Islet precursor cell (in vitro differentiated cells): Measurements from ENCODE around the gene NT5C1B.

Source experiments
- DNase-seq: peaks from one replicate; pipeline ENCODE4 v3.0.0-alpha.2; 2018

NT5C1B gene

GRCh38 chr2:18598848-18599484 is 9.6 kb upstream of the NT5C1B start:
- no peak for DNase-seq

DNA sequence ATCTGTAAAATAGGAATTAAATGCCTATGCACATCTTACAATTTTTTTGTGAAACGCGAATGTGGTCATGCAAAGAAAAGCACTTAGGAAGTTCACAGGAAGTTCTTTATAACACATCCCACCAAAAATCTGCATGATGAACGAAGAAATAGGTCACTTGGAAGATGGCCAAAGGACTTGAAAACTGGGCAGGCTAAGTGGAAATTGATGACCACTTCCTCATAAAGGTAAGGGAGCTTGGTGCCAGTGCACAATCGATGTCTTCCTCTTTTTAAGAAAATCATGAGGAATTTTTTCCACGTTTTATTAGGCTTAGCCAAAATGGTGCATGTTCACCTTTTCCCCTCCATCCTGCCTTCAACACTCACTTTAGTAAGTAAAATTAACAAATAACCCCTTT is 8.2 kb upstream of the NT5C1B start:
- DNase-seq: no peak

DNA sequence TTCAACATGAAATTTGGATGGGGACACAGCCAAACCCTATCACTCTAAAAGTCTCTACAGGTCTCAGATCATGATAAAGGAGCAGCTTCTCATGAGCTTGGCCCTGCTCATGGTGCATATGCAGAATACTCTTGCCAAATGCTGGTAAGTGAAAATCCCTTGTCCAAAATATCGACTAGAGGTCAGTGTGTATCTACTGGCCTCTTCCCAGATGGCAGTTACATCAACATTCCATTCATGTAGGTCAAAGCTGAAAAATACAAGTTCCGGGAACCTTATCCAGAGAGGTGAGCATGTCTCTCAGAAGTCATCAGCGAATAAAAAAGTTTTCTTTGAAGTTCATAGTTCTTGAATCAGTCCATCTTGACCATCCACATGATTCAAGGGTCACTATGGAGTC is 7.6 kb upstream of the NT5C1B start:
- no peak for DNase-seq

DNA sequence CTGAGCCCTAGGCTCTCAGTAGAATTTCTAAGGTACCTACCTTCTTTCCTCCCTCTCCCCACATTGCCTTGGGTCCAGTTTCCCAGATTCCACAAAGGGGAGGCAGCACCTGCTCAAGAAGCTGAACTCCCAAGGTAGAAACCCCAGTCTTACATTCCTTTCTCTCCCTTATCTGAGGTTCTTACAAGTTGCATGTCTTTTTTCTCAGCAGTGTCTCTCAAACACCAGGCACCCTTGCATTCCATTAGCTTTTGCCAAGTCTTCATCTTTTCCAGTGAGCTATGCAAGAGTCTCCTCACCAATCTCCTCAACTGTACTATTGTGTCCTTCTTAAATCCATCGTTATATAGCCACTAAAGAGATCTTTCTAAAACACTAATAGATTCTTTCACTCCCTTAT is 4.1 kb upstream of the NT5C1B start:
- DNase-seq: no peak

DNA sequence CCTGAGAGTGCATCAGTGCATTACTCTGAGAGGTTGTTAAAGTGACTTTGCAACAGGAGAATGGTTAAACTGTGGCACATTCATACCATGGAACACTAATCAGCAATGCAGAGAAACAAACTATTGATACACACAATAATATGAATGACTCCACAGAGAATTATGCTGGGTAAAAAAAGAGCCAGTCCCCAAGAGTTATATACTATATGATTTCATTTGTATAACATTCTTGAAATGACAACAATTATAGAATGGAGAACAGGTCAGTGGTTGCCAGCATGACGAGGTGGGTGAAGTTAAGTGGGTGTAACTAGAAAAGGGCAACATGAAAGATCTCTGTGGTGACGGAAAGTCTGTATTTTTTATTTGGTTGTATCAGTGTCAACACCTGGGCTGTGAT is 3.0 kb upstream of the NT5C1B start:
- DNase-seq: no peak

DNA sequence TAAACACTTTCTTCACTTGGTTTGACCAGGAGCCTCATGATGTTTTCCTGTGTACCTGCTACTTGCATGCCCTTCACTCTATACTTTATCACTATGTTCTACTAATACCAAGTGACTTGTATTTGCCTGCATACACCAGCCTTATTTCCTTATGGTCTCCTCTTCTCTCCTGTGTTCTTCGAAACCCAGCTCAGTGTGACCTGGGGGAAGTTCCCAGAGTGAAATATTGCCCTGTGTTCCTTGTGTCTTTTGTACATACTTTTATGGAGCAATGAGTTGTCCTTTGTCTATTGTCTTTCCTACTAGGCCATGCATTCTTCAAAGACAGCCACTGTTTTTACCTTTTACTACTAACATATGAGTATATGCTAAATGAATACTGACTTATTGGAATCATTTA is 567 bp downstream of the NT5C1B start:
- DNase-seq: no peak

DNA sequence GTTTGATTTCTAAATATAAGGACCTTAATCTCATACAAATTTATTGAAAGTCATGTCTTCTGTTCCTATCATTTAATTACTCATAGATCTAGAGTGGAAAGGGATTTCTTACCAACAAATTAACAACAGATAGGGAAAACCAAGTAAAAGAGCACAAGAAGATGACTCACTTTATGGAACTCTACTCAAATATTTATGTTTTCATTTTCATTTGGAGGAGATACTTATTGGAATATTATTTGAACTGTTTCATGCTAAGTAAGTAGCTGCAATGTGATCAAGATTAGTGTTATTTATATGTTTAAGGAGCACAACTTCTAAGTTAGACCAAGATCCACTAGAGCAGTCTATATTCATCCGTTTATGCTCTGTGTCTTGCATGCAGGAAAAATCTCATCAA is 1.3 kb downstream of the NT5C1B start:
- DNase-seq: no peak

GRCh38 chr2:18585526-18585925 is 3.8 kb downstream of the NT5C1B start:
- no peak for DNase-seq

DNA sequence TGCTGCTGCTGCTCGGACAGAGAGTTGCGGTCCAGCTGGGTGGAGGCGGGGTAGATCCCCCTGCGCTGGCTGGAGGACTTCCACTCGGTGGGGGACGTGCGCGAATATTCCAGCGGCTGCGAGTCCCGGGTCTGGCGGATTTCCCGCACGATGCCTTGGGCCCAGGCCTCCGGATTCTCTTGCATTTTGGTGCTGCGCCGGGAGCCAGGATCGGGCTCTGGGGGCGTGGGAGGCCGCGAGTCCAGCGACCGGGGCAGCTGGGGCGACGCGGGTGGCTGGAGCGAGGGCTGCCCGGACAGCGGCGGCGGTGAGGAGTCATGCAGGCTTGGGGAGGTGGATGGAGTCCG is 4.8 kb downstream of the NT5C1B start:
- DNase-seq: no peak

DNA sequence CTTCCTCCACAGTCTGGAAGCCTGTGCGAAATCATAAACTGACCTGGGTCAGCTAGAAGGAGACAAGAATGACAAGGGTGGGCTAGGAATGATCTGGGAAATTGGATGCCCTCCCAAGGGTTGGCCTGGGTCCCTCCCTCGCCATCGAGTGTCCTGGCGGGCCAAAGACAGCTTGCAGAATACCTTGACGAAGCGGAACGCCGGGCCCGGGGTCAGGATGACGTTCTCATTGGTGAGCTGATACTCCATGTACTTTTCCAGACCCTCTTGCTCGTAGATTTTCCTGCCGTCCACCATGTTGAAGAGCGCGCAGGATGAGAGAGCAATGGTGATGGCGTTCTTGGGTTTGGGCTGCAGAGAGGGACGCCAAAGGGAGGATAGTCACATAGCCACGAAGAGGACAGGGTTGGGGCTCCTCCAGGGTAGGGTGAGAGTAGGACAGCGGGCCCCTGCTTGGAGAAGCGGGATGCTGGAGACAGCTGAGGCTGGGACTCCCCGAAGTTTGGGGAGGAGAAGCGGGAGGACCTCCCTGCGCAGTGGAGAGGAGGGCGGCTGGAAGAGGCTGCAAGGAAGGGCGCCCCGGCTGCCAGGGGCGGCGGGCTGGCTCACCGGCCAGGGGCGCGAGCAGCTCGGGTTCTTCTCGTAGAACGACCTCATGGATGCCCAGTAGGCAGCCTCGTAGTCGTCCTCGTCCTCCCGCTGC is 5.3 kb downstream of the NT5C1B start:
- DNase-seq: no peak

GRCh38 chr2:18580606-18581005 is 8.8 kb downstream of the NT5C1B start:
- no peak for DNase-seq

DNA sequence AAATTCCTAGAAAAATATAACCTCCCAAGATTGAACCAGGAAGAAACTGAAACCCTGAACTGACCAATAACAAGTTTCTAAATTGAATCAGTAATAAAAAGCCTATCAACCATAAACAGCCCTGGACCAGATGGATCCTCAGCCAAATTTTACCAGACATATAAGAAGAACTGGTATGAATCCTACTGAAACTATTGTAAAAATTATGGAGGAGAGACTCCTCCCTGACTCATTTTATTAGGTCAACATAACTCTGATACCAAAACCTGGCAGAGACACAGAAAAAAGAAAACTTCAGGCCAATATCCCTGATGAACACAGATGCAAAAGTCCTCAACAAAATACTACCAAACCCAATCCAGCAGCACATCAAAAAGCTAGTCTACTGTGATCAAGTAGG is 11.3 kb downstream of the NT5C1B start:
- no peak for DNase-seq

GRCh38 chr2:18566145-18566769 is 23.1 kb downstream of the NT5C1B start:
- DNase-seq: no peak

DNA sequence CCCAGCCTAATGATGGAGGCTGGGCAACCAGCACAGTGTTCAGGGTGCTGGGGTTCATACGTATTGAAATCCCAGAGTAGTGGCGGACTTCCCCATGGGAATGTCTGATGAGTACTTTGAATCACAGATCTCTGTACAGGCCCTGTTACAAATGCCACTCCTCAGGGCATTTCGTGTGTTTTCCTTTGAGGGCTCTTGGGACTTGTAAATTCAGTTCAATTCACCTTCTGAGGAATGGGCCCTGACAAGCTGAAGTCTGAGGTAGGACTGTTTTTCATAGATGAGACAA is 28.6 kb downstream of the NT5C1B start:
- no peak for DNase-seq

DNA sequence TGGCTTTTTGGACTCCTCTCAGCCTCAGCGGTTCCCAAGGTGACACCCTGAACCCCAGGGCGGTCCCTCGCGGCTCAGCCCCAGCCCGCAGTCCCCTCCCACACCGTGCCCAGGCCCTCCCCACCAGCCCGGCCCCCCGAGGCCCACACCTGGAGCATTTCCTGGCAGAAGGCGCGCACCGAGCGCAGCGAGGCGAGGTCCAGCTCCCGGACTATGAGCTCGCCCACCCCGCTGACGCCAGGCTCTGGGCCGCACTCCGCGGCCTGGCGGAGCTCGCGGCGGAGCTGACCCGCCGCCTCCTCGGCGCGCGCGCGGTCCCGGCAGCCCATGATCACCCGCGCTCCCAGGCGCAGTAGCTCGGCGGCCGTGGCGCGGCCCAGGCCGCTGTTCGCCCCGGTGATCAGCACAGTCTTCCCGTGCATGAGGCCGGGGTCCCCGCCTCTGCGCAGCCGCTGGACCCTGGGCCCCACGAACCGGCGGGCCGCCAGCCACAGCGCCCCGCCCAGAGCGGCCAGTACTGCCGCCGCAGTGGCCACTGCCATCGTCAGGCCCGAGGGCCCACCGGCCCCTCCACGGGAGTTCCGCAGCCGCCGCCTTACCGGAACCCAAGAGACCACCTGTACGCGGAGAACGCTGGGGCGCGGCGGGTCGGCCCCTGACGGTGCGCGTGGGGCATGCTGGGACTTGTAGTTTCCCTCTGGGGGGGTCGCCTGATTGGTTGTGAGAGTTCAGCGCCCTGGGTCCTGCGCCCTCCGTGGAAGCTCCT is 29.2 kb downstream of the NT5C1B start, which contains the start of gene RDH14:
Gene RDH14 (minus strand): TSS at position 623 of the 766 bp plus-strand sequence. CDS start 81 bp downstream, at position 542.
- DNase-seq: peak; percentile 98

DNA sequence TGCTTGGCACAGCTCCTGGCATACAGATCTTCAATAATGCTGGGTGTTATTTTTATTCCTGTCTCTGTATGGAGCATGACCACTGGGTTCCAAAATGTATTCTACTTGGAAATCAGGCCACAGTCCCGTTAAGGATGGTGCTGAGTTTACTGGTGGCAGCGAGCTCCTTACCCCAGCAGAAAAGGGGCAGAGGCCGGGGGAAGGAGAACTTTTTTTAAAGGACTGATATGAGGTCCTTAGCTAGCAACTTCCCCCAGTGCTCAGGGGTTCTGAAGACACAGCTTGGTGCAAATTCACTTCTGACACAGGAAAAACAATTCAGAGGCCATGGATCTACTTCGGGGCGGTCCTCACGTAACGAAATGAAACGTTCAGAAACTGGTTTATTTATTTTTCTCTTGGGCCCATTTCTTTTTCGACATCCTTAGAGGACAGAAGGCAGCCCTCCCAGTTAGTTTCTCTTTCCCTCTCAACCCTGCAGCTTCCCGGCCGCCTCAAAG is 29.8 kb downstream of the NT5C1B start:
- DNase-seq: peak; percentile 52

- DNase-seq: no peak
These were observed 30.9 kb downstream of the NT5C1B start for GRCh38 chr2:18558458-18558857.

DNA sequence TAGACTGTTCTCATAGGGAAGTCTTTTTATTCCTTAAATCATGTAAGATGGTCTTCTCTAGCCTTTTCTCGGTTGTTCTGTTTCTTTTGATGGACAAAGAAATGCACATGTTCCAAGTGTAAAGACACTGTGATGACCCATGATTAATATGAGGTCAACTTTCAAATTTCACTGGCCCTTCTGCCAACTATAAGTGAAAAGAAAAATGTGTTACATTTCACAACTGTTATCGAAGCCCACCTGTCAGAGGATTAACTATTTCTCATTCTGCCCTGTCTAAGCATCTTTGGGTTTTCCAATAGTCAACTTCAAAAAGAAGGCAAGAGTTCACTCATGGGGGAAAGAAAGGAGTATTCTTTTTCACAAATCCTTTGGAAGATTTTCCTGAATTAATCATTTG is 32.2 kb downstream of the NT5C1B start:
- no peak for DNase-seq

GRCh38 chr2:18552351-18553077 is 36.9 kb downstream of the NT5C1B start:
- DNase-seq: no peak

- DNase-seq: no peak
These were observed 37.7 kb downstream of the NT5C1B start for GRCh38 chr2:18551623-18552022.

DNA sequence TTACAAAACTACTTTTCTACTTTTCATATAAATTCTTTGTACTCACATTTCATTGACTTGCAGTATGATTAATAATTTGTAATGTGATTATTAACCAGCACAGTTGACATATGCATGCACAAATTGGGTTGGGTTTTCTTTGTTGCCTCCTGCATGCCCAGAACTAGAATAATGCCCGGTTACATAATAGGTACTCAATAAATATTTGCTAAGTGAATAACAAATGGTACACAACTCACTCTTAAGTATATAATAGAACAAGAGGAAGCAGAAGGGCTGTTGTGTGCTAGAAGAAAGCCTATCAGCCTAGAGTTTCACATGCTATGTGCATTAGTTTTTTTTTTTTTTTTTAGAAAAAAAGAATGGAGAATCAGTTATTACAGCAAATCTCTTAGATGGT is 38.2 kb downstream of the NT5C1B start:
- DNase-seq: no peak

- no peak for DNase-seq
These were observed 38.9 kb downstream of the NT5C1B start for GRCh38 chr2:18550433-18550832.

DNA sequence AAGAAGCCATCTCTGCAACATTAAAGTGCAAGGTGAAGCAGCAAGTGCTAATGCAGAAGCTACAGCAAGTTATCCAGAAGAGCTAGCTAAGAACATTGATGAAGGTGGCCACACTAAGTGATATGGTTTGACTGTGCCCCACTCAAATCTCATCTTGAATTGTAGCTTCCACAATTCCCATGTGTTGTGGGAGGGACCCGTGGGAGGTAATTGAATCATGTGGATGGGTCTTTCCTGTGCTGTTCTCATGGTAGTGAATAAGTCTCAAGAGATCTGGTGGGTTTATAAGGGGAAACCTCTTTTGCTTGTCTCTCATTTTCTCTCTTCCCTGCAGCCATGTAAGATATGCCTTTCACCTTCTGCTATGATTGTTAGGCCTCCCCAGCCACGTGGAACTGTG is 40.3 kb downstream of the NT5C1B start:
- DNase-seq: no peak
